Motor neuron (in vitro differentiated cells): ENCODE data around the gene RIT2. TPM values are rescaled to one million over a fixed set of nuclear protein-coding genes. Genes with fewer than 3 reads are reported as not detected.
A peak's percentile ranks its signal among the peaks of the same experiment; 100 is the strongest.

ENCODE experiments used
- ATAC-seq, 8 experiments: fragments of 200-7000 bp; cut with Tn5 transposase; replicated peaks in 6 of 8; 2 replicates each; pipeline ENCODE4 v1.8.0; 2021; ENCODE audit warnings: mild to moderate bottlenecking in 8 of 8, moderate library complexity in 8 of 8
- H3K27ac ChIP-seq, 2 donors: fragments of 250-450 bp; sonication (Bioruptor Pico); 2 replicates each; pipeline ENCODE4 v1.9.0; 2021; ENCODE audit warnings: antibody characterized with exemption in 2 of 2, mild to moderate bottlenecking in 2 of 2, moderate library complexity in 1 of 2
- H3K4me1 ChIP-seq, 2 donors: fragments of 250-450 bp; sonication (Bioruptor Pico); replicated peaks in 1 of 2; 2 replicates each; pipeline ENCODE4 v1.6.1; 2021; ENCODE audit warnings: antibody characterized with exemption in 2 of 2, mild to moderate bottlenecking in 2 of 2, moderate library complexity in 1 of 2
- H3K4me3 ChIP-seq, 5 donors: fragments of 250-450 bp; sonication (Bioruptor Pico); 2 replicates each; pipeline ENCODE4 v1.9.0; 2021; ENCODE audit warnings: antibody characterized with exemption in 5 of 5, mild to moderate bottlenecking in 5 of 5, moderate library complexity in 4 of 5
- WGBS, 10 experiments: fragments of 450-650 bp; shearing (Covaris generic); methylation state at CpG; one replicate each; pipeline ENCODE4 v1.0.0; 2022; 5-methylcytosine and 5-hydroxymethylcytosine counted together
- in situ Hi-C, 9 experiments: fragments of 400-800 bp; cut with MboI; loops; one replicate each; pipeline ENCODE4 v1.15.0; 2021; ENCODE audit warnings: low sequenced_read_pairs in 9 of 9, low pct_unique_long_range_greater_than_20kb in 2 of 9; ENCODE audit not compliant: unreplicated experiment in 9 of 9
- total RNA-seq, 8 experiments: library from RNA; unstranded; fragments of 300-600 nt; gene quantifications; 2 replicates each; pipeline versions ENCODE4 v1.2.3 to v1.2.4, GENCODE V29; 2022

RIT2 gene
- total RNA-seq, 8 experiments from 2014 or later: 0.52 to 22.0 (median 0.68) TPM; not detected in 2

- H3K27ac ChIP-seq: no peak overlapping the region
- 0 to 93% (median 60%) methylated on average over 1 to 4 of the region's 5 CpGs for WGBS, 10 experiments
- ATAC-seq: peak in 2 of 8 experiments; percentile 52 to 75
- H3K4me1 ChIP-seq: peaks cover 0 to 9% of the 10 kb centered on the region in 2 donors
- in situ Hi-C loops: loop anchor here in 1 of 9 experiments (25.0 kb wide), 1 partner anchor 107 kb away; no protein-coding TSS in a partner anchor
- no peak overlapping the region for H3K4me3 ChIP-seq
Observed at GRCh38 chr18:43129946-43130524, 14.6 kb upstream of the RIT2 start.

GRCh38 chr18:43125471-43125870 is 10.0 kb upstream of the RIT2 start:
- H3K27ac ChIP-seq: no peak overlapping the region
- no peak for ATAC-seq
- H3K4me3 ChIP-seq: no peak overlapping the region
- in situ Hi-C loops: loop anchor here in 1 of 9 experiments (25.0 kb wide), 1 partner anchor 112 kb away; no protein-coding TSS in a partner anchor
- 6 to 96% (median 80%) methylated on average over 1 to 3 of the region's 3 CpGs; no CpG with 5 or more reads in 1 of the 10 experiments for WGBS, 10 experiments
- H3K4me1 ChIP-seq: peaks cover 0 to 7% of the 10 kb centered on the region in 2 donors

DNA sequence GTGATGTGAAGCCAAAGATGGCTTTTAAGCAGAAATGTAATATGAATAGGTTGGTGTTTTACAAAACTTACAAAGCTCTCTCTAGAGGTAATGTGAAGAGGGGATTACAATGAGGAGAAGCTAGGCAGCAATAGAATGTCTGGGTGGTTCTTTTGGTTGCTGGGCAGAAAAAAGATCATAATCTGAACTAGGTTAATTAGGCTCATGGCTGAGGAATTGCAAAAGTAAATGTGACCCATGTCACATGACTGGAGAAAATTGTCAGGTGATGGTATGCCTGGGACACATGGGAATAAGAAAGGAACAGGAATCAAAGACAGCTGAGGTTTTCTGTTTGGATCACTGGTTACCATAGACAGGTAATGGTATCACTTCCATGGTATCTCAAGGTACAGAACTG is 7.5 kb upstream of the RIT2 start:
- no peak overlapping the region for H3K27ac ChIP-seq
- ATAC-seq: no peak
- peaks cover 0 to 7% of the 10 kb centered on the region in 2 donors for H3K4me1 ChIP-seq
- H3K4me3 ChIP-seq: no peak overlapping the region
- in situ Hi-C loops: no loop called here

DNA sequence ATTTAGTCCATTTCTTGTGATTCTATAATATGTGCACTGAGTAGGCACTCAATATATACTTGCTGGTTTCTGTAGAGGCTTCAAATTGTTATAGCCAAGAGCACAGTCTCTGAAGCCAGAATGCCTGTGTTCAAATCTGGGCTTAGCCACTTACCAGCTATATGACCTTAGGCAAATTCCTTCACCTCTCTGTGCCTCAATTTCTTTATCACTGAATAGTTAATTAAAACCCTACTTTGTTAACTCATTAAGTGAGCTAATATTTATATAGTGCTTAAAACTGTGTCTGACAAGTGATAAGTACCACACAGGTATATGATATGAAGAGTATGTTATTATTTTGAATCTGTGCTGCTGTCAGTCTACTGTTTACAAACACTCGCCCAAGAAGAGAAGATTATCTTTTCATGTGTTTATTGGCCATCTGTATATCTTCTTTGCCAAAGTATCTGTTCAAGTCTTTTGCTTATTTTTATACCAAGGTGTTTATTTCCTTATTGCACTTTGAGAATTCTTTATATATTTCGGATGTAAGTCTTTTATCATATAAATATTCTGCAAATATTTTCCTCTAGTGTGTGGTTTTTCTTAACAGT is 1.3 kb upstream of the RIT2 start:
- no peak for ATAC-seq

DNA sequence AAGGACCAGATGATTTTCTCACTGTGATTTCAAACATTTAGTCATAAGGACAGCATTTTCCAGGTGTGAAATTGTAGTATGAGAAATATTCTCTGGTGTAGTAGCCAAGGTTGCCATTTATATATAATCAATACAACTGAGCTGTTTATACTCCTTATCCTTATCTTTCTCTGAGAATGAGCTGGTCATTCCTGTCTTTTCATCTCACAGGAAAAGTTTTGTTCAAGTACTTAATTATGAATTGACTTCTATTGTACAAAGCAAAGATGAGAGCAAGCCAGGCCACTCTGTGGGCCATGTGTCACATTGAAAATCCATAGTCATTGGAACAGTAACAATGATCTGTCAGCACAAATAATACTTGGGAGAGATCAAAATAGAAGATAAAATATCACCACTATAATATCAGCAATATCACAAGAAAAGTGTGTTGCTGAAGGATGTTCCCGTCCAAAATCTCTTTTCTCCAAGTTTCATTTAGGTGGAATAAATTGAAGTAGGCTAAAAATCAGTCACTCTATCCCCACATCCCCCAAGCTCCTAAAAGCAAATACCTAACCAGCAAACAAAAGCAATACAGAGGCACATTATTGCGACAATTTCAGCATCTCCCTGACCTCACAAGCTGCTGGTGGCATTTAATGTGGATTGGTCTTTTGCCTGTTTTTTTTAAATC is 2.1 kb downstream of the RIT2 start:
- WGBS, 10 experiments: 20 to 93% (median 67%) methylated on average over 1 to 2 of the region's 2 CpGs; no CpG with 5 or more reads in 1 of the 10 experiments
- no peak overlapping the region for H3K4me3 ChIP-seq
- in situ Hi-C loops: no loop called here
- no peak overlapping the region for H3K27ac ChIP-seq
- no peak for ATAC-seq
- peaks cover 3 to 12% of the 10 kb centered on the region in 2 donors for H3K4me1 ChIP-seq

More for the DNA sequence above, 1.3 kb upstream of the RIT2 start:
- Histone ChIP-seq H3K4me3 (no peak overlapping the region), H3K27ac (no peak overlapping the region), H3K4me1 (peaks cover 3 to 12% of the 10 kb centered on the region in 2 donors)
- 0 to 100% (median 78%) methylated on average over 1 to 2 of the region's 2 CpGs; no CpG with 5 or more reads in 1 of the 10 experiments for WGBS, 10 experiments
- in situ Hi-C loops: no loop called here

- H3K27ac ChIP-seq: no peak overlapping the region
- in situ Hi-C loops: no loop called here
- no peak for ATAC-seq
- peaks cover 5 to 6% of the 10 kb centered on the region in 2 donors for H3K4me1 ChIP-seq
- 10 to 100% (median 77%) methylated on average over 1 to 4 of the region's 4 CpGs for WGBS, 10 experiments
- H3K4me3 ChIP-seq: no peak overlapping the region
Observed at GRCh38 chr18:43108882-43109281, 6.6 kb downstream of the RIT2 start.

DNA sequence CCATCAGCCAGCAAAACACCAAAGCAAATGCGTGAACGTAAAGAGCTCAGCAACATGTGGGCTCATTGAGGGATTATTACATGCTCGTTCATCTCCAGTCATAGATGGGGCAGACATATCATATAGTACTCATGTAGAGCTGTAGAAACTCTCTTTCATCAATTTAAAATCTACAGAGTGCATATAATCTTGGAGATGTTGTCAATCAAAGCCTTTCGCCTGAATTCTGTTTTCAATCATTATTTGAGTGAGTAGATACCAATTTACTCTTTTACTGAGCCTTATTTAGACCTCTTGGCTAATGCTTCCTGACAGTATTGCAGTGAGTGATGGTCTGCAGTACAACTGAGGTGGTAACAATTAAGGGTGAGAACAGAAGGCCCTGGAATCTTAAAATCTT is 7.0 kb downstream of the RIT2 start:
- 33 to 98% (median 86%) methylated on average over 1 to 4 of the region's 4 CpGs; no CpG with 5 or more reads in 2 of the 10 experiments for WGBS, 10 experiments
- no peak for ATAC-seq
- H3K27ac ChIP-seq: no peak overlapping the region

GRCh38 chr18:43093646-43094045 is 21.8 kb downstream of the RIT2 start:
- in situ Hi-C loops: no loop called here
- Histone ChIP-seq H3K27ac (no peak overlapping the region), H3K4me3 (no peak overlapping the region), H3K4me1 (no peaks in the 10 kb centered on the region)
- peak in 4 of 8 experiments; percentile 12 to 99 (median 95) for ATAC-seq
- WGBS, 10 experiments: 0 to 94% (median 82%) methylated on average over 2 of the region's 2 CpGs; no CpG with 5 or more reads in 4 of the 10 experiments

More for the DNA sequence above, 7.0 kb downstream of the RIT2 start:
- peaks cover 5 to 6% of the 10 kb centered on the region in 2 donors for H3K4me1 ChIP-seq
- no peak overlapping the region for H3K4me3 ChIP-seq
- in situ Hi-C loops: no loop called here

DNA sequence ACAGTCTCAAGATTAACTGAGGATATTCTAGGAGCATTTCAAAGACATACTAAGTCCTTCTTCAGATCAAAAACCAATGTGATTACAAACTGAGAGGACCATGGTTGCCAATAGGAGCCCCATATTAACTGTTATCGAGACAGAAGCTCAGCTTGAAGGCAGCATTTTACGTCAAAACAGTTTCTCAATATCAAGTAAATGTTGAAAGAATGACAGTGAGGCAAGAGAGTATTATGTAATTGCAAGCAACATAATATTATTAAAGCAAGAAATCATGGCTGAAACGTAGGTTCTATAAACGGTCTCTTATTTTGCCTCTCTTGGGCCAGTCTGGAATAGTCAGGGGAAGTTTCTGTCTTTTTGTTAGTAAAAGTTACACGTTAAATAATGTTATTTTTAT is 22.9 kb downstream of the RIT2 start:
- in situ Hi-C loops: no loop called here
- no peak for ATAC-seq
- 35 to 100% (median 63%) methylated on average over 1 to 5 of the region's 5 CpGs for WGBS, 10 experiments
- Histone ChIP-seq H3K4me1 (no peaks in the 10 kb centered on the region), H3K27ac (no peak overlapping the region), H3K4me3 (no peak overlapping the region)

DNA sequence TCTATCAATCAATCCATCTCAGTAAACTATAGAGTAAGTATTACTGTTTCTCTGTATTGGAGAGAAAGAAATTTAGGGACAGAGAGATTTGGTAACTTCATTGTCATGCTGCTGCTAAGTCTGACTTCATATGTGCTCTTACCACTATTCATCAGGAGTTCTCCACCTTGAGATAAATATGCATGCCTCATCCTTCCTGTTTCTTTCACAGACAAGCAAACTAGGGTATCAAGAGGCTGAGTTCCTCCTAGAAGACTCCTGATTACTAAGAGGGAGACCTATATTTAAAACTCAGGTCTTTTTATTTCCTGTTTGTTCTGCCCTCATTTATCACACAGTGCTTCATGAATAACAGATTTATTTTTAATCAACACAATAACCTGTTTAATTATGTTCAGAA is 34.1 kb downstream of the RIT2 start:
- no peak overlapping the region for H3K27ac ChIP-seq
- no peak overlapping the region for H3K4me3 ChIP-seq
- no peak for ATAC-seq
- in situ Hi-C loops: no loop called here
- H3K4me1 ChIP-seq: peaks cover 4 to 28% of the 10 kb centered on the region in 2 donors

GRCh38 chr18:43080671-43081070 is 34.8 kb downstream of the RIT2 start:
- H3K27ac ChIP-seq: no peak overlapping the region

GRCh38 chr18:43079422-43079821 is 36.1 kb downstream of the RIT2 start:
- peaks cover 4 to 28% of the 10 kb centered on the region in 2 donors for H3K4me1 ChIP-seq
- in situ Hi-C loops: no loop called here
- H3K27ac ChIP-seq: no peak overlapping the region
- ATAC-seq: no peak
- WGBS, 10 experiments: 17 to 94% (median 61%) methylated on average over 2 to 4 of the region's 4 CpGs; no CpG with 5 or more reads in 2 of the 10 experiments
- H3K4me3 ChIP-seq: no peak overlapping the region

More at GRCh38 chr18:43080671-43081070, 34.8 kb downstream of the RIT2 start:
- Histone ChIP-seq H3K4me1 (peaks cover 4 to 28% of the 10 kb centered on the region in 2 donors), H3K4me3 (no peak overlapping the region)
- WGBS, 10 experiments: 7 to 100% (median 81%) methylated on average over 1 to 3 of the region's 3 CpGs; no CpG with 5 or more reads in 2 of the 10 experiments
- ATAC-seq: no peak
- in situ Hi-C loops: no loop called here

- Histone ChIP-seq H3K4me1 (peaks cover 4 to 28% of the 10 kb centered on the region in 2 donors), H3K4me3 (no peak overlapping the region), H3K27ac (no peak overlapping the region)
- ATAC-seq: peak in 6 of 8 experiments; percentile 32 to 69 (median 62)
- in situ Hi-C loops: no loop called here
- WGBS, 10 experiments: 5 to 87% (median 67%) methylated on average over 1 to 5 of the region's 7 CpGs; no CpG with 5 or more reads in 1 of the 10 experiments
Observed at GRCh38 chr18:43078478-43079092, 36.9 kb downstream of the RIT2 start.
